GM19397 (cell line): ENCODE measurements around the gene NUTM2E.
"Not testable (repeated sequence)": the region's sequence is repeated elsewhere in the genome, so short reads cannot be mapped to it uniquely, and the experiment has no call there.

Experiments
- ATAC-seq: cut with Tn5 transposase; IDR thresholded peaks from one replicate; pipeline ENCODE4 v1.9.1; 2021; ENCODE audit warnings: mild to moderate bottlenecking, moderate library complexity; ENCODE audit not compliant: unreplicated experiment

The NUTM2E gene

GRCh38 chr10:79826496-79827215 lies at the start of gene NUTM2E:
NUTM2E (plus strand) TSS chr10:79826739; CDS start chr10:79841741, 15,002 bp downstream.
- peak; percentile 96 for ATAC-seq

DNA sequence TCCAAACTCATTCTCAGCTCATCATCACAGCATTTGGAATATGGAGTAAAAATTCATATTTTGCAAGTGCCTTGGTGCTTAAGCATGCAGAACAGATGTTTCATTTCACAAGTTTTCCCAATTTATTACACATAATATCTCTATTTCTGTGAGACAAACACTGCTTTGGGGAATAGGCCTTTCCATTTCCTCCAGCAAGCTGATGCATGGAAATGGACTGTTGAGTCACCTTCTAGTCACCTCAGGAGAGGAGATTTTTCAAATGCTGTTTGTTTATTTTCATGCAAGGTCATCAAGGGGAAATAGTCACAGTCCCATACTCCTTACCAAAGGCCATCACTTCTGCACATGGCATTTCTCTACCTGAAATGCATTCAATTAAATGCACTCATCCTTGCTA lies 48.5 kb upstream of the NUTM2E start:
- ATAC-seq, result not testable (repeated sequence)

- ATAC-seq, result peak; percentile 88
These were observed 47.1 kb upstream of the NUTM2E start for GRCh38 chr10:79779310-79779938.

GRCh38 chr10:79779992-79780391 lies 46.5 kb upstream of the NUTM2E start:
- ATAC-seq, result not testable (repeated sequence)

DNA sequence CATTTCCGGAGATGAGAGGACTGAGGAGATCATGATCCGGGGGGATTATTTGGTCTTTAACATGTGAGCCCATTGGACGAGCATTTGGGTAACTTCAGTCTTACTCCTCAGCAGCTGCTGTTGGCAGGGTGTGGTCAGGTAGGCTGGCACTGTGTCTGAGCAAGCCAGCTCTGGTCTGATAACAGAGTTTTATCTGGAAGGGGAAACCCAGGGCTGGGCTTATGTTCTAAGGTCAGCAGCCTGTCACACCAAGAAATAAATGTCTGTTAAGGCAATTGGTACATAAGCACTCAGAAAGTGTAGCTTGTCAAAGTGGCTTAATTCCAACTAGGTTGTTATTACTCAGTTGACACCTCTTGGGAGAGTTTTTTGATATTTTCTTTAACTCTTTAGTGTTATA lies 45.0 kb upstream of the NUTM2E start:
- not testable (repeated sequence) for ATAC-seq

- not testable (repeated sequence) for ATAC-seq
These were observed 39.0 kb upstream of the NUTM2E start for GRCh38 chr10:79787455-79787952.

DNA sequence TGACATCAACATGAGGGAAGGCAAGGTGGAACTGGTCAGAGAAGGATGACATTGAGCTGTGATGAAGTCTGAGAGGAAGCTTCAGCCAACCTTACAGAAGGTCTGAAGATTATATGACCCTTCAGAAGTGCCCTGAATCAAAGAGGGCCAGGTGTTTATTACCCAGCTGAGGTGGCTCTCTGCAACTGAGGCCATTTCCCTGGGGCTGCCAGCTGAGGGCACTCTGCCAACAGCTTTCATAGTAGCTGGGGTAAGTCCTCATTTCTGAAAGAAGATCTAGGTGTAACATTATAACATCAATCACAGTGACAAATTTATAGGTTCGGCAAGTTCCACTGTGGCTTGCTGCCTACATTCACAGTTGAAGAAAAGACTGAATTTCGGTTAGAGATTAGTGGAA lies 37.2 kb upstream of the NUTM2E start:
- not testable (repeated sequence) for ATAC-seq

DNA sequence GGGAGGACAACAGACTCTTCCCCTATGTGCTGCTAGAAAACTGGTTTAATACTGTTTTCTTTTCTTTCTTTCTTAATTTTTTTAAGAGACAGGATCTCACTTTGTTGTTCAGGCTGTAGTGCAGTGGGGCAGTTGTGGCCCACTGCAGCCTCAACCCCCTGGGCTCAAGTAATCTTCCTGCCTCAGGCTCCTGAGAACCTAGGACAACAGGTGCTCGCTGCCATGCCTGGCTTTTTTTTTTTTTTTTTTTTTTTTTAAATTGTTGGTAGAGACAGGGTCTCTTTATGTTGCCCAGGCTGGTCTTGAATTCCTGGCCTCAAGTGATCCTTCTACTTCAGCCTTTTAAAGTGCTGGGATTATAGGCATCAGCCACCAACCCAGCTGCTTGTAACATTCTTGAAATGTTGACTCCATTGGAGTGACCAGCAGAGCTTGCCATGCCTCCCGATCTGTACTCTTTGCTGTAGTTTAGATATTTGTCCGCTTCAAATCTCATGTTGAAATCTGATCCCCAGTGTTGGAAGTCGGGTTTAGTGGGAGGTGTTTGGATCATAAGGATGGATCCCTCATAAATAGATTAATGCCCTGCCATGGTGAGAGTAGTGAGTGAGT lies 34.5 kb upstream of the NUTM2E start:
- ATAC-seq, result not testable (repeated sequence)

GRCh38 chr10:79799337-79799736 lies 27.2 kb upstream of the NUTM2E start:
- ATAC-seq, result not testable (repeated sequence)

GRCh38 chr10:79805857-79806256 lies 20.7 kb upstream of the NUTM2E start:
- not testable (repeated sequence) for ATAC-seq

GRCh38 chr10:79811895-79812294 lies 14.6 kb upstream of the NUTM2E start:
- ATAC-seq, result not testable (repeated sequence)

GRCh38 chr10:79816290-79816689 lies 10.2 kb upstream of the NUTM2E start:
- not testable (repeated sequence) for ATAC-seq

- not testable (repeated sequence) for ATAC-seq
These were observed 3.2 kb upstream of the NUTM2E start for GRCh38 chr10:79823387-79823786.

DNA sequence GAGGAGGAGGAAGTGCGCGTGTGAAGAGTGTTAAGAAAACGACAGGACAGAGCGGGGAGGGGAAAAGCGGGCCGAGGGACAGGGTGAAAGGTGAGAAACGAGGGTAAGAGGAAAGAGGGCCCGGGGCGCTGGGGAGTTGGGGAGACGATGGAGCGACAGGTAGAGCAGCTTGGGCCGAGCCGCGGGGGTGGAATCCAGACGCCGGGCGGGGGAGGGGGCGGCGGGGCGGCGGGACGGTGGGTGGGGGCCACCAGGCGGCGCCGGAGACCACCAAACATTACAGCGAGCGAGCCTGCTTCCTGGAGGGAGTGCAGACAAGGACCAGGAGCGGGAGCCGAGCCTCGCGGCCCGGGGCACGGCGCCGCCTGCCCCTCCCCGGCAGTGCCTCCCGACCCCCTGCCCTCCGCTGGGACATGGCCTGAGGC lies 940 bp upstream of the NUTM2E start:
- peak; percentile 27 for ATAC-seq

- not testable (repeated sequence) for ATAC-seq
These were observed 426 bp upstream of the NUTM2E start for GRCh38 chr10:79826131-79826495.

GRCh38 chr10:79833833-79834232 lies 7.3 kb downstream of the NUTM2E start:
- not testable (repeated sequence) for ATAC-seq

- not testable (repeated sequence) for ATAC-seq
These were observed 9.4 kb downstream of the NUTM2E start for GRCh38 chr10:79835891-79836290.

GRCh38 chr10:79836891-79837290 lies 10.4 kb downstream of the NUTM2E start:
- ATAC-seq, result not testable (repeated sequence)

GRCh38 chr10:79838441-79838840 lies 11.9 kb downstream of the NUTM2E start:
- ATAC-seq, result not testable (repeated sequence)

GRCh38 chr10:79853191-79853854 lies 26.8 kb downstream of the NUTM2E start:
- not testable (repeated sequence) for ATAC-seq

DNA sequence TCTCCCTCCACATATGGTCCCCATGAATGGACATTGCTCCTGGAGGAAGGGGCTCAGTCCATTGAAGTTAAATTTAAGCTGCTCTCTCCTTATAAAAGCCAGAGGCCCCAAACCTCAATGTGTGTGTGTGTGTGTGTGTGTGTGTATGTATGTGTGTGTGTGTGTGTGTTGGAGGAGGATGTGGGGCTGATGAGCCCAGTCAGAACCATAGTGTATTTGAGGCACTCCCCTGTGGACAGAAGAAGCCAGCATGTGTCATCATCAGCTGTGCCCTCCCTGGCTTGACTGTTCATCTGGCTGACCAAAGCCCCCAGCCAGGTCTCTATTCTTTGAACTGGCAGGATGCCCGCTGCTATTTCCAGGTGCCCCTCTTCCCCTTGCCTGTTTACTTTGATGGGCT lies 35.7 kb downstream of the NUTM2E start:
- ATAC-seq, result not testable (repeated sequence)
